Measurements from ENCODE around the gene CYB5D1.

- TF ChIP-seq CTCF (conservative IDR thresholded peaks at IDR 0.05; ENCODE audit: low read depth, low read length) (peak; percentile 42), EZH2 (IDR thresholded peaks at IDR 0.05; ENCODE audit: borderline replicate concordance, low read depth, low read length, poor library complexity, severe bottlenecking) (no peak)
Observed at GRCh38 chr17:7889166-7889955, 31.6 kb downstream of the CYB5D1 start.
